CD14-positive monocyte (primary cell): ENCODE data around the gene CALHM1. TPM values are rescaled to one million over a fixed set of nuclear protein-coding genes. Genes with fewer than 3 reads are reported as not detected.
A peak's percentile ranks its signal among the peaks of the same experiment; 100 is the strongest.

Source experiments
- DNase-seq, 3 donors: peaks; one replicate each; pipeline ENCODE4 v3.0.0-alpha.2; 2011 to 2022
- H2AFZ ChIP-seq: 2 replicates; pipeline ENCODE4 v1.6.0; 2012; ENCODE audit warnings: mild to moderate bottlenecking, low read depth, low read length, inconsistent platforms; ENCODE audit not compliant: insufficient read depth, poor library complexity, severe bottlenecking
- H3K27ac ChIP-seq, 2 donors: 1 replicate in 1 of 2; 2 replicates in 1 of 2; pipeline ENCODE4 v1.5.1; 2012 to 2013; ENCODE audit warnings: low read length in 2 of 2, control low read depth in 1 of 2, inconsistent platforms in 1 of 2, low read depth in 1 of 2, mild to moderate bottlenecking in 1 of 2
- H3K27me3 ChIP-seq, 2 donors: one replicate each; pipeline versions ENCODE4 v1.6.0 to v1.6.1; 2011 to 2013; ENCODE audit warnings: low read length in 2 of 2; ENCODE audit not compliant: control insufficient read depth in 2 of 2, insufficient read depth in 2 of 2
- H3K36me3 ChIP-seq, 2 donors: replicated peaks in 1 of 2; 1 replicate in 1 of 2; 2 replicates in 1 of 2; pipeline versions ENCODE4 v1.5.1 to v1.6.1; 2012 to 2013; ENCODE audit warnings: low read length in 2 of 2, control low read depth in 1 of 2, inconsistent platforms in 1 of 2, mild to moderate bottlenecking in 1 of 2; ENCODE audit not compliant: insufficient read depth in 2 of 2, control insufficient read depth in 1 of 2
- H3K4me1 ChIP-seq, 2 donors: 1 replicate in 1 of 2; 2 replicates in 1 of 2; pipeline versions ENCODE4 v1.5.1 to v1.6.1; 2012 to 2013; ENCODE audit warnings: low read length in 2 of 2, control low read depth in 1 of 2, inconsistent platforms in 1 of 2, mild to moderate bottlenecking in 1 of 2, moderate library complexity in 1 of 2; ENCODE audit not compliant: insufficient read depth in 2 of 2, control insufficient read depth in 1 of 2
- H3K4me2 ChIP-seq: replicated peaks from 2 replicates; pipeline ENCODE3; 2012; ENCODE audit warnings: low read length, moderate library complexity, mild to moderate bottlenecking; ENCODE audit not compliant: poor library complexity, severe bottlenecking; ENCODE audit errors: extremely low read depth
- H3K4me3 ChIP-seq, 3 experiments: fragments of 200-600 bp in 1 of 3; sonication (generic) in 1 of 3; replicated peaks in 1 of 3; 1 replicate in 2 of 3; 2 replicates in 1 of 3; pipeline ENCODE4 v1.5.1; 2011 to 2013; ENCODE audit warnings: low read length in 3 of 3, mild to moderate bottlenecking in 3 of 3, control low read depth in 2 of 3, low read depth in 2 of 3, inconsistent platforms in 1 of 3, moderate library complexity in 1 of 3
- H3K79me2 ChIP-seq: 2 replicates; pipeline ENCODE4 v1.6.0; 2012; ENCODE audit warnings: mild to moderate bottlenecking, control low read depth, inconsistent platforms, low read length, moderate library complexity; ENCODE audit not compliant: insufficient read depth
- H3K9ac ChIP-seq: 2 replicates; pipeline ENCODE4 v1.6.0; 2017; ENCODE audit warnings: low read length, mild to moderate bottlenecking; ENCODE audit not compliant: insufficient read depth, poor library complexity, severe bottlenecking
- H3K9me3 ChIP-seq, 2 donors: replicated peaks in 1 of 2; 1 replicate in 1 of 2; 2 replicates in 1 of 2; pipeline versions ENCODE4 v1.5.1 to v1.6.1; 2012 to 2013; ENCODE audit warnings: low read length in 2 of 2, control low read depth in 1 of 2; ENCODE audit not compliant: control insufficient read depth in 1 of 2, insufficient read depth in 1 of 2
- H4K20me1 ChIP-seq: 2 replicates; pipeline ENCODE4 v1.6.0; 2012; ENCODE audit warnings: mild to moderate bottlenecking, low read length, control low read depth, moderate library complexity; ENCODE audit not compliant: insufficient read depth
- H3K27ac Mint-ChIP-seq, 7 donors: one replicate each; pipeline ENCODE4 v1.8.0; 2020; ENCODE audit warnings: mild to moderate bottlenecking in 7 of 7, mixed read lengths in 7 of 7, moderate library complexity in 6 of 7, inconsistent platforms in 2 of 7
- H3K27me3 Mint-ChIP-seq, 3 donors: one replicate each; pipeline ENCODE4 v1.8.0; 2021 to 2022; ENCODE audit warnings: low read depth in 3 of 3, mild to moderate bottlenecking in 3 of 3, mixed read lengths in 3 of 3, moderate library complexity in 3 of 3, inconsistent platforms in 1 of 3
- H3K36me3 Mint-ChIP-seq, 2 donors: one replicate each; pipeline ENCODE4 v1.8.0; 2020; ENCODE audit warnings: mixed read lengths in 2 of 2, inconsistent platforms in 1 of 2, mild to moderate bottlenecking in 1 of 2
- H3K4me1 Mint-ChIP-seq: one replicate; pipeline ENCODE4 v1.8.0; 2020; ENCODE audit warnings: mild to moderate bottlenecking, mixed read lengths
- H3K4me3 Mint-ChIP-seq, 2 donors: one replicate each; pipeline ENCODE4 v1.8.0; 2020; ENCODE audit warnings: mild to moderate bottlenecking in 2 of 2, mixed read lengths in 2 of 2, moderate library complexity in 1 of 2
- H3K9me3 Mint-ChIP-seq, 7 donors: one replicate each; pipeline ENCODE4 v1.8.0; 2020 to 2022; ENCODE audit warnings: mixed read lengths in 7 of 7, mild to moderate bottlenecking in 6 of 7, moderate library complexity in 6 of 7, inconsistent platforms in 2 of 7
- WGBS: methylation state at CpG from one replicate; pipeline ENCODE4 v1.1.5; 2013; ENCODE audit warnings: missing lambda C conversion rate; ENCODE audit not compliant: insufficient coverage; 5-methylcytosine and 5-hydroxymethylcytosine counted together
- intact Hi-C, 2 donors: fragments of 100-400 bp; cut with micrococcal nuclease; formaldehyde crosslinking; loops; one replicate each; pipeline versions ENCODE4 v1.15.0 to v1.15.1; 2023
- polyA plus RNA-seq, 3 donors: library from polyadenylated mRNA; depleted of rRNA in 1 of 3; unstranded in 2 of 3; stranded (reverse) in 1 of 3; fragments of 300-500 nt in 2 of 3; fragments of >200 nt in 1 of 3; fragmentation: Illumina TruSeq in 2 of 3; gene quantifications; 1 replicate in 2 of 3; 2 replicates in 1 of 3; pipeline ENCODE4 v1.2.3, GENCODE V29; 2012 to 2021
- TF ChIP-seq, protein P1 (sequence below): fragments of 200-600 bp; IDR thresholded peaks from one replicate; pipeline ENCODE4 v1.8.0; 2022; ENCODE audit warnings: antibody characterized with exemption, mild to moderate bottlenecking

Gene CALHM1
- polyA plus RNA-seq, 3 donors: not detected

DNA sequence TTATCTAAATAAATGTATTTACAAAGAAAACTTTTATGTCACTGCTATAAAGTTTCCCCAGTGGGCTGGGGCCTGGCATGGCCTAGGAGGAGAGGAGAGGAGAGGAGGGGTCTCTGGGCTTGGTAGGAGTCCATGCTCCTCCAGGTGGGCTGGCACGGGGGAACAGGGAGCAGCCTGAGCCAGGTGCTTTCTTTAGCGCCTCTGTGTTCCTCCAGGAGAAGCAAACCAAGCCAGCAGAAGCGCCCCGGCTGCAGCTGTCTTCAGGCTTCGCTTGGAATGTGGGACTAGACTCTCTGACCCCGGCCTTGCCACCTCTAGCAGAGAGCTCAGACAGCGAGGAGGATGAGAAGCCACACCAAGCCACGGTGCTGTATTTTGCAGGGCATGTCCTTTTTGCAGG, 17.1 kb downstream of the CALHM1 start:
- intact Hi-C loops: no loop called here
- Mint-ChIP-seq H3K4me1 (peaks cover 12% of the 10 kb centered on the region), H3K4me3 (no peak overlapping the region), H3K9me3 (no peaks in the 10 kb centered on the region), H3K27ac (peak overlapping the region in 3 of 7 donors; percentile 4 to 66 (median 57)), H3K27me3 (peaks cover 0 to 2% (median 0%) of the 10 kb centered on the region in 3 donors), H3K36me3 (peaks cover 89 to 94% of the 10 kb centered on the region in 2 donors)
- H3K4me2 ChIP-seq: no peak overlapping the region
- H3K4me1 ChIP-seq: no peaks in the 10 kb centered on the region
- H3K36me3 ChIP-seq: peaks cover 83 to 98% of the 10 kb centered on the region in 2 donors
- 97% methylated on average over 8 of the region's 8 CpGs for WGBS
- TF ChIP-seq, protein P1, sequence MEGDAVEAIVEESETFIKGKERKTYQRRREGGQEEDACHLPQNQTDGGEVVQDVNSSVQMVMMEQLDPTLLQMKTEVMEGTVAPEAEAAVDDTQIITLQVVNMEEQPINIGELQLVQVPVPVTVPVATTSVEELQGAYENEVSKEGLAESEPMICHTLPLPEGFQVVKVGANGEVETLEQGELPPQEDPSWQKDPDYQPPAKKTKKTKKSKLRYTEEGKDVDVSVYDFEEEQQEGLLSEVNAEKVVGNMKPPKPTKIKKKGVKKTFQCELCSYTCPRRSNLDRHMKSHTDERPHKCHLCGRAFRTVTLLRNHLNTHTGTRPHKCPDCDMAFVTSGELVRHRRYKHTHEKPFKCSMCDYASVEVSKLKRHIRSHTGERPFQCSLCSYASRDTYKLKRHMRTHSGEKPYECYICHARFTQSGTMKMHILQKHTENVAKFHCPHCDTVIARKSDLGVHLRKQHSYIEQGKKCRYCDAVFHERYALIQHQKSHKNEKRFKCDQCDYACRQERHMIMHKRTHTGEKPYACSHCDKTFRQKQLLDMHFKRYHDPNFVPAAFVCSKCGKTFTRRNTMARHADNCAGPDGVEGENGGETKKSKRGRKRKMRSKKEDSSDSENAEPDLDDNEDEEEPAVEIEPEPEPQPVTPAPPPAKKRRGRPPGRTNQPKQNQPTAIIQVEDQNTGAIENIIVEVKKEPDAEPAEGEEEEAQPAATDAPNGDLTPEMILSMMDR: no peak
- H2AFZ ChIP-seq: no peak overlapping the region
- no peaks in the 10 kb centered on the region for H3K9me3 ChIP-seq
- H4K20me1 ChIP-seq: peaks cover 51% of the 10 kb centered on the region
- peaks cover 6% of the 10 kb centered on the region for H3K79me2 ChIP-seq
- no peak overlapping the region for H3K4me3 ChIP-seq
- no peak overlapping the region for H3K9ac ChIP-seq
- no peak for DNase-seq
- no peaks in the 10 kb centered on the region for H3K27me3 ChIP-seq
- peak overlapping the region in 1 of 2 donors; percentile 24 for H3K27ac ChIP-seq

DNA sequence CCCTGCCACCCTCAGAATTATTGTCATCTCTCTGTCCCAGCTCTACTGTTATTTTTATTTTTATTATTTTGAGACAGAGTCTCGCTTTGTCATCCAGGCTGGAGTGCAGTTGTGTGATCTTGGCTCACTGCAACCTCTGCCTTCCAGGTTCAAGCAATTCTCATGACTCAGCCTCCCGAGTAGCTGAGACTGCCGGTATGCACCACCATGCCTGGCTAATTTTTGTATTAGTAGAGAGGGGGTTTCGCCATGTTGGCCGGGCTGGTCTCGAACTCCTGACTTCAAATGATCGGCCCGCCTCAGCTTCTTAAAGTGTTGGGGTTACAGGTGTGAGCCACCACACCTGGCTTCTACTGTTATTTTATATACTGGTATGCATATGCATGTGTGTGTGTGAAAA, 17.5 kb downstream of the CALHM1 start:
- no peak overlapping the region for H3K9ac ChIP-seq
- H4K20me1 ChIP-seq: peaks cover 47% of the 10 kb centered on the region
- TF ChIP-seq, protein P1: no peak
- H3K9me3 ChIP-seq: no peaks in the 10 kb centered on the region
- H3K27ac ChIP-seq: no peak overlapping the region
- no peak overlapping the region for H2AFZ ChIP-seq
- no peak overlapping the region for H3K4me3 ChIP-seq
- peaks cover 2% of the 10 kb centered on the region for H3K79me2 ChIP-seq
- peak overlapping the region in 1 of 7 donors; percentile 60 for H3K27ac Mint-ChIP-seq
- H3K4me3 Mint-ChIP-seq: no peak overlapping the region
- H3K27me3 Mint-ChIP-seq: peaks cover 0 to 2% (median 0%) of the 10 kb centered on the region in 3 donors
- WGBS: no CpG with 5 or more reads among the region's 8 CpGs
- intact Hi-C loops: no loop called here
- peaks cover 83 to 98% of the 10 kb centered on the region in 2 donors for H3K36me3 ChIP-seq
- H3K9me3 Mint-ChIP-seq: no peaks in the 10 kb centered on the region
- no peak overlapping the region for H3K4me2 ChIP-seq
- H3K4me1 ChIP-seq: no peaks in the 10 kb centered on the region
- no peaks in the 10 kb centered on the region for H3K27me3 ChIP-seq
- no peak for DNase-seq
- H3K36me3 Mint-ChIP-seq: peaks cover 89 to 94% of the 10 kb centered on the region in 2 donors
- H3K4me1 Mint-ChIP-seq: peaks cover 10% of the 10 kb centered on the region
